IMR-90 (cell line): ENCODE measurements around the gene HOXA7. TPM values are rescaled to one million over a fixed set of nuclear protein-coding genes. Genes with fewer than 3 reads are reported as not detected.

Experiments used
- ATAC-seq: fragments of 200-7000 bp; cut with Tn5 transposase; 2 replicates; pipeline ENCODE4 v1.9.1; 2020; ENCODE audit warnings: low read depth, mild to moderate bottlenecking, moderate library complexity
- BruUV-seq: library from RNA; stranded (reverse); fragments of 400-500 nt; replicated peaks from 2 replicates; lab custom pipeline; 2021; lab: Mats Ljungman, UMichigan
- CTCF ChIA-PET: fragments of 300-600 bp; formaldehyde crosslinking; extraction: SDS; loops from one replicate; lab custom pipeline; 2021; ENCODE audit warnings: antibody characterized with exemption; lab: Yijun Ruan, JAX
- POLR2A ChIA-PET: fragments of 300-600 bp; sonication (Branson Sonifier 250); formaldehyde crosslinking; loops from one replicate; lab custom pipeline; 2022; ENCODE audit warnings: antibody characterized with exemption; ENCODE audit not compliant: unreplicated experiment; lab: Charles Lee
- DNase-seq: peaks from one replicate; pipeline ENCODE4 v3.0.0; 2013
- H2AFZ ChIP-seq: replicated peaks from 2 replicates; pipeline ENCODE3; 2013; ENCODE audit warnings: low read length, mild to moderate bottlenecking; ENCODE audit not compliant: poor library complexity
- H2AK5ac ChIP-seq: 2 replicates; pipeline ENCODE4 v1.6.1; 2013; ENCODE audit warnings: low read depth, low read length, inconsistent platforms
- H2AK9ac ChIP-seq: replicated peaks from 2 replicates; pipeline ENCODE3; 2013; ENCODE audit warnings: mild to moderate bottlenecking, low read depth, low read length, moderate library complexity; ENCODE audit not compliant: poor library complexity
- H2BK120ac ChIP-seq: 2 replicates; pipeline ENCODE4 v1.6.1; 2013; ENCODE audit warnings: low read depth, low read length, inconsistent platforms
- H2BK15ac ChIP-seq: 3 replicates; pipeline ENCODE4 v1.6.1; 2013; ENCODE audit warnings: low read depth, low read length, inconsistent platforms
- H2BK20ac ChIP-seq: 2 replicates; pipeline ENCODE4 v1.6.1; 2013; ENCODE audit warnings: low read depth, mild to moderate bottlenecking, inconsistent platforms, low read length, moderate library complexity
- H2BK5ac ChIP-seq: 2 replicates; pipeline ENCODE4 v1.6.1; 2013; ENCODE audit warnings: mild to moderate bottlenecking, low read depth, low read length, inconsistent platforms; ENCODE audit not compliant: poor library complexity, severe bottlenecking
- H3K14ac ChIP-seq: replicated peaks from 2 replicates; pipeline ENCODE4 v1.6.1; 2013; ENCODE audit warnings: low read depth, low read length, inconsistent platforms
- H3K18ac ChIP-seq: 2 replicates; pipeline ENCODE4 v1.6.1; 2013; ENCODE audit warnings: low read depth, low read length, control low read depth
- H3K23ac ChIP-seq: 2 replicates; pipeline ENCODE4 v1.6.1; 2013; ENCODE audit warnings: low read depth, low read length, inconsistent platforms
- H3K27ac ChIP-seq: 2 replicates; pipeline ENCODE4 v1.5.1; 2013; ENCODE audit warnings: mild to moderate bottlenecking, control low read depth, low read length; ENCODE audit not compliant: insufficient read depth
- H3K27me3 ChIP-seq: 2 replicates; pipeline ENCODE4 v1.6.1; 2013; ENCODE audit warnings: low read length; ENCODE audit not compliant: control insufficient read depth, insufficient read depth
- H3K36me3 ChIP-seq: 2 replicates; pipeline ENCODE4 v1.6.1; 2013; ENCODE audit warnings: low read length, mixed read lengths; ENCODE audit not compliant: control insufficient read depth, insufficient read depth
- H3K4ac ChIP-seq: 2 replicates; pipeline ENCODE4 v1.6.1; 2013; ENCODE audit warnings: low read depth, low read length, inconsistent platforms
- H3K4me1 ChIP-seq: 2 replicates; pipeline ENCODE4 v1.6.1; 2013; ENCODE audit warnings: low read length, mixed read lengths; ENCODE audit not compliant: control insufficient read depth, insufficient read depth
- H3K4me2 ChIP-seq: 2 replicates; pipeline ENCODE4 v1.6.1; 2013; ENCODE audit warnings: low read depth, mild to moderate bottlenecking, control low read depth, low read length, moderate library complexity
- H3K4me3 ChIP-seq: 2 replicates; pipeline ENCODE4 v1.5.1; 2013; ENCODE audit warnings: low read depth, mild to moderate bottlenecking, control low read depth, low read length, moderate library complexity; ENCODE audit not compliant: insufficient read depth
- H3K56ac ChIP-seq: 2 replicates; pipeline ENCODE4 v1.6.1; 2013; ENCODE audit warnings: low read length, inconsistent platforms; ENCODE audit not compliant: insufficient read depth; ENCODE audit errors: extremely low read depth
- H3K79me1 ChIP-seq, 2 experiments: 2 replicates each; pipeline ENCODE4 v1.6.1; 2013; ENCODE audit warnings: low read length in 2 of 2, inconsistent platforms in 1 of 2, low read depth in 1 of 2
- H3K9ac ChIP-seq: 2 replicates; pipeline ENCODE4 v1.6.1; 2013; ENCODE audit warnings: low read depth, low read length, control low read depth
- H3K9me1 ChIP-seq: 2 replicates; pipeline ENCODE4 v1.6.1; 2013; ENCODE audit warnings: low read length, inconsistent platforms; ENCODE audit not compliant: insufficient read depth
- H3K9me3 ChIP-seq: 2 replicates; pipeline ENCODE4 v1.6.1; 2013; ENCODE audit warnings: low read length; ENCODE audit not compliant: control insufficient read depth, insufficient read depth
- H4K20me1 ChIP-seq: 2 replicates; pipeline ENCODE4 v1.6.1; 2013; ENCODE audit warnings: low read length, inconsistent platforms; ENCODE audit not compliant: insufficient read depth
- H4K5ac ChIP-seq: 2 replicates; pipeline ENCODE4 v1.6.1; 2013; ENCODE audit warnings: mild to moderate bottlenecking, low read depth, low read length, control low read depth
- H4K8ac ChIP-seq, 2 experiments: 2 replicates each; pipeline ENCODE4 v1.6.1; 2013; ENCODE audit warnings: low read depth in 2 of 2, low read length in 2 of 2, control low read depth in 1 of 2, inconsistent platforms in 1 of 2
- H4K91ac ChIP-seq: 2 replicates; pipeline ENCODE4 v1.6.1; 2013; ENCODE audit warnings: low read depth, low read length, inconsistent platforms; ENCODE audit not compliant: insufficient read depth
- BHLHE40 ChIP-seq: fragments of 150-350 bp; IDR thresholded peaks from 2 replicates; pipeline ENCODE4 v1.6.1; 2016; ENCODE audit warnings: mild to moderate bottlenecking, low read depth, low read length
- CHD1 ChIP-seq: IDR thresholded peaks from 2 replicates; pipeline ENCODE4 v1.6.1; 2012; ENCODE audit warnings: low read depth, low read length, improper control_type of control experiment
- FOS ChIP-seq: fragments of 150-350 bp; IDR thresholded peaks from 2 replicates; pipeline ENCODE4 v1.6.1; 2016; ENCODE audit warnings: low read depth, low read length
- MAFK ChIP-seq: IDR thresholded peaks from 2 replicates; pipeline ENCODE4 v1.6.1; 2012; ENCODE audit warnings: low read depth, low read length, improper control_type of control experiment
- MAZ ChIP-seq: IDR thresholded peaks from 2 replicates; pipeline ENCODE4 v1.6.1; 2012; ENCODE audit warnings: low read depth, mild to moderate bottlenecking, low read length, improper control_type of control experiment, moderate library complexity, borderline replicate concordance
- NFE2L2 ChIP-seq: fragments of 150-350 bp; IDR thresholded peaks from 2 replicates; pipeline ENCODE4 v1.6.1; 2016; ENCODE audit warnings: low read depth, mild to moderate bottlenecking, low read length
- POLR2A ChIP-seq: IDR thresholded peaks from 2 replicates; pipeline ENCODE4 v1.6.1; 2012; ENCODE audit warnings: mild to moderate bottlenecking, low read depth, low read length
- RAD21 ChIP-seq: IDR thresholded peaks from 2 replicates; pipeline ENCODE4 v1.6.1; 2012; ENCODE audit warnings: low read length, improper control_type of control experiment
- RCOR1 ChIP-seq: IDR thresholded peaks from 2 replicates; pipeline ENCODE4 v1.6.1; 2012; ENCODE audit warnings: mild to moderate bottlenecking, low read length, improper control_type of control experiment; ENCODE audit not compliant: insufficient replicate concordance
- RFX5 ChIP-seq: IDR thresholded peaks from 2 replicates; pipeline ENCODE4 v1.8.0; 2012; ENCODE audit warnings: low read depth, mild to moderate bottlenecking, low read length, moderate library complexity
- SMC3 ChIP-seq: fragments of 150-350 bp; IDR thresholded peaks from 2 replicates; pipeline ENCODE4 v1.6.1; 2016; ENCODE audit warnings: low read depth, mild to moderate bottlenecking, antibody characterized with exemption, low read length, moderate library complexity
- WGBS, 2 experiments: methylation state at CpG; one replicate each; pipeline versions ENCODE4 v1.1.5 to v1.1.7; 2013; ENCODE audit warnings: missing lambda C conversion rate in 2 of 2; ENCODE audit not compliant: insufficient read length in 1 of 2; ENCODE audit errors: extremely low coverage in 2 of 2; 5-methylcytosine and 5-hydroxymethylcytosine counted together
- dilution Hi-C: fragments of 300-500 bp; cut with HindIII; formaldehyde crosslinking; loops from one replicate; pipeline ENCODE4 v1.14.3; 2018; ENCODE audit warnings: low sequenced_read_pairs; ENCODE audit not compliant: unreplicated experiment
- in situ Hi-C: fragments of 300-500 bp; cut with MboI; formaldehyde crosslinking; loops from 3 replicates; pipeline ENCODE4 v1.14.3; 2019; ENCODE audit warnings: low sequenced_read_pairs, inconsistent platforms, mixed read lengths
- intact Hi-C: fragments of 100-400 bp; cut with micrococcal nuclease; formaldehyde crosslinking; loops from 2 replicates; pipeline ENCODE4 v1.10.0; 2022
- polyA plus RNA-seq, 3 experiments: library from polyadenylated mRNA; depleted of rRNA; stranded (reverse); fragments of >200 nt; gene quantifications; 2 replicates each; pipeline ENCODE4 v1.2.3, GENCODE V29; 2012; ENCODE audit warnings: low replicate concordance in 1 of 3
- total RNA-seq: library from RNA; depleted of rRNA; stranded (reverse); fragments of >200 nt; gene quantifications from 2 replicates; pipeline ENCODE4 v1.2.3, GENCODE V29; 2012
- TF ChIP-seq, protein P1 (sequence below): fragments of 150-350 bp; IDR thresholded peaks from 2 replicates; pipeline ENCODE4 v1.6.1; 2017; ENCODE audit warnings: mild to moderate bottlenecking, antibody characterized with exemption, low read length, low read depth
- TF ChIP-seq, protein P2 (sequence below): conservative IDR thresholded peaks from 2 replicates; pipeline ENCODE4 v1.5.1; 2012; ENCODE audit warnings: mild to moderate bottlenecking, low read depth, low read length, improper control_type of control experiment
- TF ChIP-seq, protein P3 (sequence below): fragments of 150-350 bp; IDR thresholded peaks from 2 replicates; pipeline ENCODE4 v1.6.1; 2016; ENCODE audit warnings: low read depth, mild to moderate bottlenecking, low read length, moderate library complexity, borderline replicate concordance

Gene HOXA7
- total and polyA plus RNA-seq, 2 of the 4 experiments (the other 2 are of a cell fraction), result 0.18 to 1.7 TPM

DNA sequence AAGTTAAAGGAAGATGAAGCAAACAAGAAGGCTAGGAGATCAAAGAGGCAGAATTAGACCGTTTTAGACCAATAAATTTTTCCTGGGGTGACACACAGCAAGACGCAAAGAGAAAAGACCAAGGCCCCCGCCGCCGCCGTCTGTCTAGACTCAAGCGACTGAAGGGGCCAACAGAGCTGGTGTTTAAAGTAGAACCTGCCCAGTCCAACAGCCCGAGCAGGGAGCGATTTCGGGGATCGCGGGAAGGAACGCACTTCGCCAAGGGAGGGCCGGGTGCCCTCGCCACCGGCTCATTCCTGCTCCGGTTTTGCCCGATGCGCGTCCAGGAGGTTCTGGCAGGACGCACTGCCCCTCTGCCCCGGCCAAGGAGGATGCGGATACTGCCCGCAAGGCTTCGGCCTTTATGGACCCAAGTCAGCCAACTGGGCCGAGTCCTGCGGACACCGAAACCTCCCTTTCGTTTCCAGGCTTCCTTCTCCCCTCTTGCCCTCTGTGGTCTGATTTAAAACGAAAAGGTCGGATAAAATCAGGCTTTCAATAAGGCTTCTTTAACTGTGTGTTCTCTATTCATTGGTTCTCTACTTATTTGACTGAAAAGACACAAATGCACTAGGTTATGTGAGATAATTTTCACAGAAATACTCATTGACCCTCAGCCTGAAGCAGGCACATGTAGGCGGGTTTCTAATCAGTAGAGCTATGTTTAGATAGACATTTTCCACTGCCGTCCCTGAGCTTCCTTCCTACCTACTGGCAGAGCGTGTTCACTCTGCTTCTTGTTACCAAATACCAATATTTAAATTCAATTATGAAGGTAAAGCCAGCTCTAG lies 2.2 kb upstream of the HOXA7 start:
- no peak overlapping the region for H3K18ac ChIP-seq
- no peak overlapping the region for H3K14ac ChIP-seq
- ATAC-seq (no peak), DNase-seq (no peak)
- BruUV-seq, result no TSS peak
- H4K20me1 ChIP-seq, result no peaks in the 10 kb centered on the region
- intact Hi-C loops, result no loop called here
- H3K4me3 ChIP-seq, result no peak overlapping the region
- no peak overlapping the region for H2BK20ac ChIP-seq
- no peak overlapping the region for H2BK120ac ChIP-seq
- no peak overlapping the region for H3K9ac ChIP-seq
- H3K9me3 ChIP-seq, result no peaks in the 10 kb centered on the region
- H3K27me3 ChIP-seq, result peaks cover 7% of the 10 kb centered on the region
- no peak overlapping the region for H2AK9ac ChIP-seq
- no peak overlapping the region for H3K56ac ChIP-seq
- no peaks in the 10 kb centered on the region for H3K36me3 ChIP-seq
- no peak overlapping the region for H4K91ac ChIP-seq
- H2BK5ac ChIP-seq, result no peak overlapping the region
- H3K4me1 ChIP-seq, result peaks cover 1% of the 10 kb centered on the region; the same call in 1 of the 2 replicates
- no peak overlapping the region for H2AFZ ChIP-seq
- 84% methylated on average over 18 of the region's 35 CpGs; no CpG with 5 or more reads in 1 of the 2 experiments for WGBS, 2 experiments
- peaks cover under 1% of the 10 kb centered on the region; the same call in 1 of the 2 replicates for H3K9me1 ChIP-seq
- POLR2A ChIA-PET, result no interaction called here
- H3K4me2 ChIP-seq, result no peak overlapping the region
- no peak overlapping the region for H4K8ac ChIP-seq
- H3K79me1 ChIP-seq, result 0 out of 4 replicates have a peak, but pooled peaks cover 0 to 4% of the 10 kb centered on the region in 2 experiments
- H4K5ac ChIP-seq, result no peak overlapping the region
- H3K23ac ChIP-seq, result no peak overlapping the region
- CTCF ChIA-PET, result interaction anchor here (1.3 kb wide), 1 partner anchor 789 kb away, joined by 4 read pairs; no protein-coding TSS in a partner anchor
- dilution Hi-C loops, result no loop called here
- H2AK5ac ChIP-seq, result no peak overlapping the region
- no peak overlapping the region for H2BK15ac ChIP-seq
- in situ Hi-C loops, result loop anchor here (5.0 kb wide), 2 partner anchors 791 to 1306 kb away; no protein-coding TSS in a partner anchor
- H3K4ac ChIP-seq, result no peak overlapping the region
- no peak overlapping the region for H3K27ac ChIP-seq
- no peak for TF ChIP-seq SMC3
- TF ChIP-seq POLR2A, result no peak
- TF ChIP-seq, protein P1, sequence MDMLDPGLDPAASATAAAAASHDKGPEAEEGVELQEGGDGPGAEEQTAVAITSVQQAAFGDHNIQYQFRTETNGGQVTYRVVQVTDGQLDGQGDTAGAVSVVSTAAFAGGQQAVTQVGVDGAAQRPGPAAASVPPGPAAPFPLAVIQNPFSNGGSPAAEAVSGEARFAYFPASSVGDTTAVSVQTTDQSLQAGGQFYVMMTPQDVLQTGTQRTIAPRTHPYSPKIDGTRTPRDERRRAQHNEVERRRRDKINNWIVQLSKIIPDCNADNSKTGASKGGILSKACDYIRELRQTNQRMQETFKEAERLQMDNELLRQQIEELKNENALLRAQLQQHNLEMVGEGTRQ, result no peak
- no peak for TF ChIP-seq RCOR1
- TF ChIP-seq RFX5, result no peak
- TF ChIP-seq MAFK, result no peak
- TF ChIP-seq FOS, result no peak
- TF ChIP-seq, protein P2, sequence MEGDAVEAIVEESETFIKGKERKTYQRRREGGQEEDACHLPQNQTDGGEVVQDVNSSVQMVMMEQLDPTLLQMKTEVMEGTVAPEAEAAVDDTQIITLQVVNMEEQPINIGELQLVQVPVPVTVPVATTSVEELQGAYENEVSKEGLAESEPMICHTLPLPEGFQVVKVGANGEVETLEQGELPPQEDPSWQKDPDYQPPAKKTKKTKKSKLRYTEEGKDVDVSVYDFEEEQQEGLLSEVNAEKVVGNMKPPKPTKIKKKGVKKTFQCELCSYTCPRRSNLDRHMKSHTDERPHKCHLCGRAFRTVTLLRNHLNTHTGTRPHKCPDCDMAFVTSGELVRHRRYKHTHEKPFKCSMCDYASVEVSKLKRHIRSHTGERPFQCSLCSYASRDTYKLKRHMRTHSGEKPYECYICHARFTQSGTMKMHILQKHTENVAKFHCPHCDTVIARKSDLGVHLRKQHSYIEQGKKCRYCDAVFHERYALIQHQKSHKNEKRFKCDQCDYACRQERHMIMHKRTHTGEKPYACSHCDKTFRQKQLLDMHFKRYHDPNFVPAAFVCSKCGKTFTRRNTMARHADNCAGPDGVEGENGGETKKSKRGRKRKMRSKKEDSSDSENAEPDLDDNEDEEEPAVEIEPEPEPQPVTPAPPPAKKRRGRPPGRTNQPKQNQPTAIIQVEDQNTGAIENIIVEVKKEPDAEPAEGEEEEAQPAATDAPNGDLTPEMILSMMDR, result no peak
- TF ChIP-seq, protein P3, sequence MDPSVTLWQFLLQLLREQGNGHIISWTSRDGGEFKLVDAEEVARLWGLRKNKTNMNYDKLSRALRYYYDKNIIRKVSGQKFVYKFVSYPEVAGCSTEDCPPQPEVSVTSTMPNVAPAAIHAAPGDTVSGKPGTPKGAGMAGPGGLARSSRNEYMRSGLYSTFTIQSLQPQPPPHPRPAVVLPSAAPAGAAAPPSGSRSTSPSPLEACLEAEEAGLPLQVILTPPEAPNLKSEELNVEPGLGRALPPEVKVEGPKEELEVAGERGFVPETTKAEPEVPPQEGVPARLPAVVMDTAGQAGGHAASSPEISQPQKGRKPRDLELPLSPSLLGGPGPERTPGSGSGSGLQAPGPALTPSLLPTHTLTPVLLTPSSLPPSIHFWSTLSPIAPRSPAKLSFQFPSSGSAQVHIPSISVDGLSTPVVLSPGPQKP, result no peak
- no peak for TF ChIP-seq RAD21
- TF ChIP-seq NFE2L2, result no peak
- no peak for TF ChIP-seq MAZ
- TF ChIP-seq BHLHE40, result no peak
- no peak for TF ChIP-seq CHD1
